ENCODE measurements around the gene HIVEP3. TPM values are rescaled to one million over a fixed set of nuclear protein-coding genes. Genes with fewer than 3 reads are reported as not detected.

The HIVEP3 gene
- total RNA-seq, 5 donors from 2014 or later (not counting 1 experiment from before 2014, with no cell fraction given), result 7.0 to 15.3 (median 8.8) TPM

DNA sequence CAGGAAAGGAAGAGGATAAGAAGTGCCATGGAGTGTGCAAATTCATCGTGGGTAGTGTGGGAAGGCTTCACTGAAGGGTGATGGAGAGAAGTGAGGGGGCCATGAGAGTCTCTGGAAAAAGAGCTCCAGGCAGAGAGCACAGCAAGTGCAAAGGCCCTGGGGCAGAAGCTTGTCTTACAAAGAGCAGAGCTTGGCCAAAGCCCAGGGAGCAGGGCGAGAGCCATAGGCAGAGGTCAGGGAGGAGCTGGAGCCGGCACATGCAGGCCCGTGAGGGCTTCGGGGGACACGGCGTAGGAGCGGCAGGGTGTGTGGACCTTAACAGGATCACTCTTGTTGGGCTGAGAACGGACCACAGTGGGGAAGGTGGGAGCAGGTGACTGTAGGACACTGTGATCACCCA lies 350.5 kb downstream of the HIVEP3 start:
- Histone ChIP-seq H3K4me1 (ENCODE audit: control insufficient read depth in 1 of 2, extremely low read depth in 1 of 2, insufficient read depth in 2 of 2, low read length in 2 of 2) (no peaks in the 10 kb centered on the region), H3K27me3 (replicated peaks in 1 of 2; ENCODE audit: control insufficient read depth in 2 of 2, extremely low read depth in 1 of 2, insufficient read depth in 2 of 2, low read length in 1 of 2) (no peaks in the 10 kb centered on the region), H3K36me3 (ENCODE audit: control insufficient read depth in 2 of 2, extremely low read depth in 1 of 2, insufficient read depth in 1 of 2, low read length in 1 of 2) (peaks cover 0 to 2% of the 10 kb centered on the region in 2 donors), H3K4me3 (ENCODE audit: control insufficient read depth in 1 of 2, extremely low read depth in 1 of 2, low read length in 1 of 2) (no peak overlapping the region), H3K27ac (ENCODE audit: low read length) (no peak overlapping the region), H3K9me3 (no peaks in the 10 kb centered on the region)
- Mint-ChIP-seq H3K27ac (no peak overlapping the region), H3K9me3 (no peaks in the 10 kb centered on the region), H3K27me3 (no peaks in the 10 kb centered on the region), H3K36me3 (peaks cover 33% of the 10 kb centered on the region), H3K4me1 (peaks cover 0 to 4% (median 0%) of the 10 kb centered on the region in 3 donors), H3K4me3 (no peak overlapping the region)
- ChIA-PET CTCF (interaction anchor here in 1 of 2 donors (0.6 kb wide), 1 partner anchor 580 kb away, joined by 3 read pairs; no protein-coding TSS in a partner anchor), POLR2A (no interaction called here)
- DNase-seq (peak in 1 of 35 experiments; percentile 19), ATAC-seq (replicated peaks in 1 of 4) (no peak)
- 90% methylated on average over 8 of the region's 9 CpGs for WGBS (ENCODE audit: insufficient coverage)

DNA sequence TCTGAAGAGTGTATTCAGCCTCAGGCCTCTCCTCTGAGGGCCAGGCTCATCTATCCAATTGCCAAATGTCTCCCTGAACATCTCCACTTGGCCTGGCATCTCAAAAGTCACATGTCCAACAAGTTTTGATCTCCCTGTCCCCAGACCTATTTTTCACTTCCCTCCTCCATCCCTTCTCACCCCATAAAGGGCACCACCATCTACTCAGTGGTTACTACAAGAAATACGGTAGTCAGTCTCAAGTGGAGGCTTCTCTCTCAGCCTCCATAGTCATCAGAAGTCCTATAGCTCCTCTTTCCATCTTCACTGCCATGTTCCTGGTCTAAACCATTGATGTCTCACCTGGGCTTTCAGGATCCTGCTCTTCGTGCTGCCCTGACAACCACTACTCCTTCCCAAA lies 351.8 kb downstream of the HIVEP3 start:
- no peak overlapping the region for H3K27ac Mint-ChIP-seq
- H3K4me3 Mint-ChIP-seq, result no peak overlapping the region
- H3K4me1 Mint-ChIP-seq, result peaks cover 0 to 4% (median 0%) of the 10 kb centered on the region in 3 donors

DNA sequence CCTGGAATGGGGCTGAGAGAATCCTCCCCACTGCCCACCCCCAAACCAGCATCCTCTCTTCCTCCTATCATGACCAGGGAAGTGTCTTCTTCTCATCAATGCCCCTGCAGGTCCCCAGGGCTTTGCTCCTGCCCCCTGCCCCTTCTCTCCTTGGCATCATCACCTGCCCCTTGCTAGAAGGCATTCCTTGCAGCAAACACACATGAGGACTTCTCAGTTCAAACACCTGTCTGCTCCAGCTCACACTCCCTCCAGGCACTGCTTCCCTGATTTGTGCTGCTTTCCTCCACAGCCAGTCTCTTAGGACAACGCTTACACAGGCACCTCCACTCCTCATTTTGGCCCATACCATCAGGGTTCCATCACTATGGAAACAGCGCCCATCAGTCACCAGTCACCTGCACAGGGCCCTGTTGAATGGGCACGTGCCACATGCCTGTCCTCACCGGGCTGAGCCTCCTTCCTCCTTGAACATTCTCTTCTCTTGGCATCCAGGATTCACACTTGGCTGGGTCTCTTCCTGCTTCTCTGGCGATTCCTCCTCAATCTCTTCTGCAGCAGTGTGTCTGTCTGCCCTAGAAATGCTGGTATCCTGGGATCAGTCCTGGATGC lies 352.3 kb downstream of the HIVEP3 start:
- Mint-ChIP-seq H3K4me1 (peaks cover 0 to 4% (median 0%) of the 10 kb centered on the region in 3 donors), H3K9me3 (no peaks in the 10 kb centered on the region), H3K36me3 (peaks cover 25% of the 10 kb centered on the region), H3K4me3 (no peak overlapping the region), H3K27me3 (no peaks in the 10 kb centered on the region), H3K27ac (no peak overlapping the region)
- DNase-seq, result no peak
- H3K4me1 ChIP-seq (ENCODE audit: control insufficient read depth in 1 of 2, extremely low read depth in 1 of 2, insufficient read depth in 2 of 2, low read length in 2 of 2), result no peaks in the 10 kb centered on the region
- ChIA-PET CTCF (no interaction called here), POLR2A (no interaction called here)
- ATAC-seq (replicated peaks in 1 of 4), result no peak
- H3K9me3 ChIP-seq, result no peaks in the 10 kb centered on the region
- H3K27ac ChIP-seq (ENCODE audit: low read length), result no peak overlapping the region
- H3K4me3 ChIP-seq (ENCODE audit: control insufficient read depth in 1 of 2, extremely low read depth in 1 of 2, low read length in 1 of 2), result no peak overlapping the region
- peaks cover 0 to 2% of the 10 kb centered on the region in 2 donors for H3K36me3 ChIP-seq (ENCODE audit: control insufficient read depth in 2 of 2, extremely low read depth in 1 of 2, insufficient read depth in 1 of 2, low read length in 1 of 2)
- no peaks in the 10 kb centered on the region for H3K27me3 ChIP-seq (replicated peaks in 1 of 2; ENCODE audit: control insufficient read depth in 2 of 2, extremely low read depth in 1 of 2, insufficient read depth in 2 of 2, low read length in 1 of 2)
- WGBS (ENCODE audit: insufficient coverage), result 97% methylated on average over 5 of the region's 5 CpGs

More for the DNA sequence above, 351.8 kb downstream of the HIVEP3 start:
- H3K27me3 ChIP-seq (replicated peaks in 1 of 2; ENCODE audit: control insufficient read depth in 2 of 2, extremely low read depth in 1 of 2, insufficient read depth in 2 of 2, low read length in 1 of 2), result no peaks in the 10 kb centered on the region
- H3K27ac ChIP-seq (ENCODE audit: low read length), result no peak overlapping the region
- H3K4me3 ChIP-seq (ENCODE audit: control insufficient read depth in 1 of 2, extremely low read depth in 1 of 2, low read length in 1 of 2), result no peak overlapping the region
- Mint-ChIP-seq H3K9me3 (no peaks in the 10 kb centered on the region), H3K27me3 (no peaks in the 10 kb centered on the region), H3K36me3 (peaks cover 28% of the 10 kb centered on the region)
- ChIA-PET POLR2A (no interaction called here), CTCF (no interaction called here)
- ATAC-seq (replicated peaks in 1 of 4) (no peak), DNase-seq (no peak)
- no peaks in the 10 kb centered on the region for H3K9me3 ChIP-seq
- no peaks in the 10 kb centered on the region for H3K4me1 ChIP-seq (ENCODE audit: control insufficient read depth in 1 of 2, extremely low read depth in 1 of 2, insufficient read depth in 2 of 2, low read length in 2 of 2)
- peaks cover 0 to 2% of the 10 kb centered on the region in 2 donors for H3K36me3 ChIP-seq (ENCODE audit: control insufficient read depth in 2 of 2, extremely low read depth in 1 of 2, insufficient read depth in 1 of 2, low read length in 1 of 2)
- WGBS (ENCODE audit: insufficient coverage), result 86% methylated on average over 1 of the region's 2 CpGs

DNA sequence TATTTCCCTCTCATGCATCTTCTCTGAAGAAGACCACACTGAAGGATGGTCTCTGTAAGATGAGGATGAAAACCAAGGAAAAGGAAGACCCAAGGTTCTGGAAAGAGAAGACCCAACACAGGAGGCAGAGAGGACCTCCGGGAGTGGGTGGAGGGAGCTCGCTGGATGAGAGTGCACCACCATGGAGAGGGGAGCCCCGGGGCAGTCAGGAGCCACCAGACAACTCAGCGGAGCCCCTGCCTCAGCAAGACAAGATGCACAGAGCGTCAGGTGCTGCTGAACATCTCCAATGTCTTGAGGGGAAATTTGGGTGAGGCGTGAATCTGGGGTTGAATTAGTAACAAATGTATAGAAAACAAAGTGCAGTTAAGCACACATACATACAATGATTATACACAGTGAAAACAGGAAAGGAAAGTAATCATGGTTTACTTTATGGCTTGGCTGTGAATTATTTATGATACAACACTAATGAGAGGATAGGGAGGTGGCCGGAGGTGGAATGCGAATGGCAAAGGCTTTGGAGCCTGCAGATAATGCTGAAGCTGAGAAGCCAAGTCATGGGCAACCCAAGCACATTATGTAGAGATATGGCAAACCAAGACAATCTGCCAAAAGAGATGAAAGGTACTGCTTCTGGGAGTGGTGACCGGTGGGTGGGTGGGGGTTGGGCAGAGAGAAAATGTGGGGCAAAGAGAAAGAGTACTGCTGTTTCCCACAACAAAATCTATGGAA lies 353.8 kb downstream of the HIVEP3 start:
- no peak overlapping the region for H3K4me3 Mint-ChIP-seq
- no peaks in the 10 kb centered on the region for H3K4me1 ChIP-seq (ENCODE audit: control insufficient read depth in 1 of 2, extremely low read depth in 1 of 2, insufficient read depth in 2 of 2, low read length in 2 of 2)
- H3K36me3 Mint-ChIP-seq, result peaks cover 34% of the 10 kb centered on the region
- WGBS (ENCODE audit: insufficient coverage), result 97% methylated on average over 4 of the region's 9 CpGs
- no peak overlapping the region for H3K27ac ChIP-seq (ENCODE audit: low read length)
- no peaks in the 10 kb centered on the region for H3K9me3 ChIP-seq
- H3K9me3 Mint-ChIP-seq, result no peaks in the 10 kb centered on the region
- DNase-seq (peak in 1 of 35 experiments; percentile 16), ATAC-seq (replicated peaks in 1 of 4) (no peak)
- no peaks in the 10 kb centered on the region for H3K27me3 ChIP-seq (replicated peaks in 1 of 2; ENCODE audit: control insufficient read depth in 2 of 2, extremely low read depth in 1 of 2, insufficient read depth in 2 of 2, low read length in 1 of 2)
- H3K4me1 Mint-ChIP-seq, result peaks cover 0 to 4% (median 0%) of the 10 kb centered on the region in 3 donors
- H3K36me3 ChIP-seq (ENCODE audit: control insufficient read depth in 2 of 2, extremely low read depth in 1 of 2, insufficient read depth in 1 of 2, low read length in 1 of 2), result peaks cover 0 to 2% of the 10 kb centered on the region in 2 donors
- H3K4me3 ChIP-seq (ENCODE audit: control insufficient read depth in 1 of 2, extremely low read depth in 1 of 2, low read length in 1 of 2), result no peak overlapping the region
- ChIA-PET POLR2A (no interaction called here), CTCF (no interaction called here)
- H3K27ac Mint-ChIP-seq, result no peak overlapping the region
- H3K27me3 Mint-ChIP-seq, result no peaks in the 10 kb centered on the region

DNA sequence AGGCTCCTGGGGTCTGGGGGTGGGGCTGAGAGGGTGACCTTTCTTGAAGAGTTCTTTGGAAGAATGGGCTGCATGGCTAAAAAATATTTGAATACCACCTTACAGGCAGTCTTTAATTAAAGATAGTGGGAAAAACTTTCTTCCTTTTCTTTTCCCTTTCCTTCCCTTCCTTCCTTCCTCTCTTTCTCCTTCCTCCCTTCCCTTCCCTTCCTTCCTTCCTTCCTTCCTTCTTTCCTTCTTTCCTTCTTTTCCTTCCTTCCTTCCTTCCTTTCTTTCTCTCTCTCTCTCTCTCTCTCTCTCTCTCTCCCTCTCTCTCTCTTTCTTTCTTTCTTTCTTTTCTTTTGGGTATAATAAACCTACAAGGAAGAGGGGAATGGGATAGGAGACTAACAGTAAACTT lies 356.4 kb downstream of the HIVEP3 start:
- H3K9me3 ChIP-seq, result no peaks in the 10 kb centered on the region
- no peak overlapping the region for H3K4me3 Mint-ChIP-seq
- POLR2A ChIA-PET, result no interaction called here
- DNase-seq, result no peak
- CTCF ChIA-PET, result no interaction called here
- H3K27me3 Mint-ChIP-seq, result no peaks in the 10 kb centered on the region
- H3K36me3 Mint-ChIP-seq, result peaks cover 33% of the 10 kb centered on the region
- no peaks in the 10 kb centered on the region for H3K9me3 Mint-ChIP-seq
- H3K4me1 Mint-ChIP-seq, result peaks cover 0 to 4% (median 0%) of the 10 kb centered on the region in 3 donors
- H3K27ac Mint-ChIP-seq, result no peak overlapping the region
- H3K4me1 ChIP-seq (ENCODE audit: control insufficient read depth in 1 of 2, extremely low read depth in 1 of 2, insufficient read depth in 2 of 2, low read length in 2 of 2), result no peaks in the 10 kb centered on the region
- no peak overlapping the region for H3K27ac ChIP-seq (ENCODE audit: low read length)
- H3K36me3 ChIP-seq (ENCODE audit: control insufficient read depth in 2 of 2, extremely low read depth in 1 of 2, insufficient read depth in 1 of 2, low read length in 1 of 2), result no peaks in the 10 kb centered on the region
- no peaks in the 10 kb centered on the region for H3K27me3 ChIP-seq (replicated peaks in 1 of 2; ENCODE audit: control insufficient read depth in 2 of 2, extremely low read depth in 1 of 2, insufficient read depth in 2 of 2, low read length in 1 of 2)
- no peak for ATAC-seq (replicated peaks in 1 of 4)
- no peak overlapping the region for H3K4me3 ChIP-seq (ENCODE audit: control insufficient read depth in 1 of 2, extremely low read depth in 1 of 2, low read length in 1 of 2)

DNA sequence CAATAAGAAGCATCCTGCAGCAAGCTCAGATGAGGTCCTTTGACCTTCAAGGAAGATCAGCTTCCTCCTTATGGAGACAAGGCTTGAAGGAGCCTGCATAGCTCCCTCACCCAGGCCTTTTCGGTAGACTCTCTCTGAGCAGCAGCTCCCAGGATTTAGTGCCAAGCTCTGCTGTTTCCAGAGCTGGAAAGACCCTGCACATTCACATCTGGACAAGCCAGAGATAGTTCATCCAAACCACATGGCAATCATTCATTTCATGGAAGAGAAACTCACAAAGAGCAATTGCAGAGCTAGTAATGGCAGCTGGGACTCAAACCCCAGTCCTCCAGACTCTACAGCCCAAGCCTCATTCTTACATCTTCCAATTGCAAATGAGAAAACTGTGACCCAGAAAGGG lies 357.8 kb downstream of the HIVEP3 start:
- H3K4me3 ChIP-seq (ENCODE audit: control insufficient read depth in 1 of 2, extremely low read depth in 1 of 2, low read length in 1 of 2), result no peak overlapping the region
- peaks cover 36% of the 10 kb centered on the region for H3K36me3 Mint-ChIP-seq
- H3K4me3 Mint-ChIP-seq, result no peak overlapping the region
- no peaks in the 10 kb centered on the region for H3K9me3 ChIP-seq
- H3K36me3 ChIP-seq (ENCODE audit: control insufficient read depth in 2 of 2, extremely low read depth in 1 of 2, insufficient read depth in 1 of 2, low read length in 1 of 2), result no peaks in the 10 kb centered on the region
- WGBS (ENCODE audit: insufficient coverage), result 100% methylated on average over 1 of the region's 1 CpG
- H3K4me1 Mint-ChIP-seq, result peaks cover 0 to 4% (median 0%) of the 10 kb centered on the region in 3 donors
- POLR2A ChIA-PET, result no interaction called here
- CTCF ChIA-PET, result no interaction called here
- no peak for ATAC-seq (replicated peaks in 1 of 4)
- H3K27me3 ChIP-seq (replicated peaks in 1 of 2; ENCODE audit: control insufficient read depth in 2 of 2, extremely low read depth in 1 of 2, insufficient read depth in 2 of 2, low read length in 1 of 2), result no peaks in the 10 kb centered on the region
- H3K4me1 ChIP-seq (ENCODE audit: control insufficient read depth in 1 of 2, extremely low read depth in 1 of 2, insufficient read depth in 2 of 2, low read length in 2 of 2), result no peaks in the 10 kb centered on the region
- H3K9me3 Mint-ChIP-seq, result no peaks in the 10 kb centered on the region
- no peaks in the 10 kb centered on the region for H3K27me3 Mint-ChIP-seq
- H3K27ac Mint-ChIP-seq, result no peak overlapping the region
- H3K27ac ChIP-seq (ENCODE audit: low read length), result no peak overlapping the region
- DNase-seq, result no peak

All from T-cell (primary cell).